ENCODE measurements around the gene HOXA1. TPM values are rescaled to one million over a fixed set of nuclear protein-coding genes. Genes with fewer than 3 reads are reported as not detected.

Gene HOXA1
- polyA plus RNA-seq, 2 donors = 1.5 to 2.1 TPM

DNA sequence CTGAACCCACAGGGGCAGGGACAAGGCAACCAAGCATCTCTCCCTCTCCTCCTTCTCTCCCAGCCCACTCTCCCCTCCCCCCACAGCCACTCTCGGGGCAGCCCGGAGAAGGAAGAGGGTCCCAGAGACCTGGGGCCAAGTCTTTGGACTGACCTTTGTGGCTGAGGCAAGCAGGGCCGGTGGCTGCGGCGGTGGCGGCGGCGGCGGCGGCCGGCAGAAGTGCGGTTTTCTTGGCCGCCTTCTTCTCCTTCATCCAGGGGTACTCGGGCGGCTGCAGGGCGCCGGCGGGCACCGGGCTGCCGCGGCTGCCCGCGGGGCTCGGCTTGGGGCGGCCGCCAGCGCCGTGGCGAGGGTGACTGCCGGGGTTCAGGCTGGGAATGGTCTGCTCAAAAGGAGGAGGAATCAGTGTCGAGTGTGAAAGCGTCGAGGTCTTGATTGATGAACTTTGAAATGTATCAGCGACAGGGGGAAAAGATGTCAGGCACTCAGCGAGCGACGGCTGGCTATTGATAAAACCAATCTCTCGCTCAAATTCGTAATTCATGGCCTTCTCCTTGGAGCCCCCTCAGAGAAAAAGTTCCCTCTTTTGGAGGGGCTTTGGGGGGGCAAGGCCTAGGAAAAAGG lies 6.3 kb upstream of the HOXA1 start:
- Histone ChIP-seq H3K9me3 (ENCODE audit: control insufficient read depth in 2 of 2, insufficient read depth in 1 of 2, low read depth in 1 of 2, low read length in 1 of 2) (no peaks in the 10 kb centered on the region), H3K4me1 (ENCODE audit: control insufficient read depth in 2 of 2, insufficient read depth in 2 of 2, low read length in 1 of 2) (peaks cover 0 to 2% of the 10 kb centered on the region in 2 donors), H3K27me3 (ENCODE audit: control insufficient read depth in 1 of 2, insufficient read depth in 2 of 2, low read length in 2 of 2) (no peaks in the 10 kb centered on the region), H3K36me3 (ENCODE audit: control insufficient read depth in 2 of 2, insufficient read depth in 2 of 2, low read length in 1 of 2) (no peaks in the 10 kb centered on the region), H3K4me3 (ENCODE audit: low read depth in 1 of 2, low read length in 2 of 2) (peak overlapping the region; percentile 65 to 75), H3K27ac (ENCODE audit: low read depth in 2 of 2, low read length in 1 of 2) (peak overlapping the region; percentile 93)
- 2 to 4% methylated on average over 34 to 39 of the region's 39 CpGs for WGBS, 2 donors

DNA sequence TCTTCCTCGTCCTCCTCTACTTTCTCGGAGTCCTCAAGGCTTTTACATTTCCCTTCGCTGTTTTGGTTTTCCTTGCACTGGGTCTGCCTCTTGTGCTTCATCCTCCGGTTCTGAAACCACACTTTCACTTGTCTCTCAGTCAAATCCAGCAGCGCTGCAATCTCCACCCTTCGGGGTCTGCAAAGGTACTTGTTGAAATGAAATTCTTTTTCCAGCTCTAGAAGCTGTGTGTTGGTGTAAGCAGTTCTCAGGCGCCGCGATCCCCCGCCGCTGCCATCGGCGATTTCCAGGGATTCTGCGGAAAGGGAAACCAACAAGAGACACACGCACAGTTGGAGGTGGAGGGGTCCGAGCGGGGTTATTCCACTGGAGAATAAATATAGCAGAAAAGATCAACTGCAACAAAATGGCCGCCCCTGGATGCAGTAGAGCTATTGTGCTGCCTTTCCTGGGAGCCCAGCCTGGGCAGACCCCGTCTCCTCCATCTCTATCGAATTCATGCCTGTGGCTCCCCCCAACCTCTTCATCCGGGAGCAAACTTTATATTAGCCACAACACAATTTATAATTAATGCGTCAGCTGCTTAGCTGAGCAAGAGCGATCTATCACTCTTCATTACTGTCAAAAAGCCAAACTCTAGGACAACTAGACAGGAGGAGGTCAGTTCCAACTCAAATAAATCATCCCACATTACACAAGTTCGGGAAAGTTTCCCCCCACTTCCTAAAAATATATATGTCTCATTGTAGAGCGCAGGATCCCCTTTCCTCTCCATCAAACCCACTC lies 5.6 kb upstream of the HOXA1 start:
- Histone ChIP-seq H3K27ac (ENCODE audit: low read depth in 2 of 2, low read length in 1 of 2) (peak overlapping the region; percentile 93), H3K9me3 (ENCODE audit: control insufficient read depth in 2 of 2, insufficient read depth in 1 of 2, low read depth in 1 of 2, low read length in 1 of 2) (no peaks in the 10 kb centered on the region), H3K36me3 (ENCODE audit: control insufficient read depth in 2 of 2, insufficient read depth in 2 of 2, low read length in 1 of 2) (no peaks in the 10 kb centered on the region), H3K4me3 (ENCODE audit: low read depth in 1 of 2, low read length in 2 of 2) (peak overlapping the region; percentile 65 to 75), H3K4me1 (ENCODE audit: control insufficient read depth in 2 of 2, insufficient read depth in 2 of 2, low read length in 1 of 2) (peaks cover 0 to 2% of the 10 kb centered on the region in 2 donors), H3K27me3 (ENCODE audit: control insufficient read depth in 1 of 2, insufficient read depth in 2 of 2, low read length in 2 of 2) (no peaks in the 10 kb centered on the region)
- 19 to 23% methylated on average over 25 of the region's 25 CpGs for WGBS, 2 donors

DNA sequence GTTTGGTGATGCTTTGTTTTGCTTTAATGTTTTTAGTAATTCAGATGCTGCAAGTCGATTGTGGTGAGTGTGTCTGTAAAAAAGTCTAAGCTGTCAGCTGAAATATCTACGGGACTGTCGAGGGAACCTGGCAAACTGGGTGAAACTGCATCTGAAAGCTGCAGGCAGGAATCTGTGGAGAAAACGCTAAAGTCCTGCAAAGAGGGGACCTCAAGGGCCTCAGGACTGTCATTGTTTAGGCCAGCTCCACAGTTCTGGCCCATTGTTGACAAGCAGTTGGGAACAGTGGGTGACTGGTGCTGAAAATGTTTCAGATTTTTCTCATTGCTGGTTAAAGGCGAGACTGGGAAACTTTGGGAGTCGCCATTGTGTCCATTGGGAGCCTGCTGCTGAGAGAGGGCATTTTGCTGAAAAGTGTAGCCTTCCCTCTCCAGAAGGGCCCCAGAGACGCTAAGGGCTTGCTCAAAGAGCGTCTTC lies 4.9 kb upstream of the HOXA1 start:
- WGBS, 2 donors = 25 to 27% methylated on average over 8 of the region's 8 CpGs
- peak overlapping the region; percentile 93 for H3K27ac ChIP-seq (ENCODE audit: low read depth in 2 of 2, low read length in 1 of 2)
- no peaks in the 10 kb centered on the region for H3K36me3 ChIP-seq (ENCODE audit: control insufficient read depth in 2 of 2, insufficient read depth in 2 of 2, low read length in 1 of 2)
- H3K27me3 ChIP-seq (ENCODE audit: control insufficient read depth in 1 of 2, insufficient read depth in 2 of 2, low read length in 2 of 2) = no peaks in the 10 kb centered on the region
- H3K4me1 ChIP-seq (ENCODE audit: control insufficient read depth in 2 of 2, insufficient read depth in 2 of 2, low read length in 1 of 2) = peaks cover 0 to 2% of the 10 kb centered on the region in 2 donors
- H3K4me3 ChIP-seq (ENCODE audit: low read depth in 1 of 2, low read length in 2 of 2) = peak overlapping the region; percentile 65 to 75
- H3K9me3 ChIP-seq (ENCODE audit: control insufficient read depth in 2 of 2, insufficient read depth in 1 of 2, low read depth in 1 of 2, low read length in 1 of 2) = no peaks in the 10 kb centered on the region

DNA sequence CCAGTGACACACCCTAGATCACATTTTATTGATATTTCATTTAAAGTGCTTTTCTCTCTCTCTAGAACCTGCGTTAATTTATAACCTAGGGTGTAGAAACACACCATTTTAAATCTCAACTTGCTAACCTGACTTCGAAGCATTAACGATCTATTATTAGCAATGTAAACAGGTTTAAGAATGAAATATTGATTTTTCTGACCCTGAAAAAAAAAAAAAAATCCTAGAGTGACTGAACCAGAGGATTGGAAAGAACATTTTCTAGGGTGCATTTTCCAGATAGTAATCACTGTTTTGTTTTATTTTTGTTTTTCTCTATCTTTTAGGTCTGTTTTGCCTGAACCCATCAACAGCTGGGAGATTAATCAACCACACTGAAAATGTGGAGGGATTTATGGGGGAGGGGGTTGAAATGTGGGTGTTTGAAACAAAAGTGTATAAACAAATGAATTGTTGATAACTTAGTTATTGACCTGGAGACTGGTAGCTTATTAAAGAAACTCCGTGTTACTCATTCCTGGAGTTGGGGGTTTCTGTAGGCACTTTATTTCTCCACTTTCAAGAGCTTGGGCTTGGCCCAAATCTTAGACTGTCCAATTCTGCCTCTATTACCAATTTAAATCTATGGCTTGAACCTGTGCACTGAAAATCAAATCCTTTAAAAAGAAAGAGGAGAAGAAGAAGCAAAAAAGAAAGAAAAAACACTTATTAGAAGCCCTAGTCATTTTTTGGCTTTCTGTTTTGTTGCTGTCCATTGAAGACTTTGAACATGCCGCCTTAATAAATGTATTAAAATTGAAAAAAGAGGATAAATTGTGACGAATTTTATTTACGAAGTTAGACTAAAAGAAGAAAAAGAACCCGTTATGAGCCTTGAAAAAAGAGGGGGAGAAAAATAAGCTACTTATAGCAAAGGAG lies 3.9 kb upstream of the HOXA1 start:
- Histone ChIP-seq H3K4me3 (ENCODE audit: low read depth in 1 of 2, low read length in 2 of 2) (peak overlapping the region in 1 of 2 donors; percentile 91), H3K27ac (ENCODE audit: low read depth in 2 of 2, low read length in 1 of 2) (peak overlapping the region; percentile 95 to 97), H3K4me1 (ENCODE audit: control insufficient read depth in 2 of 2, insufficient read depth in 2 of 2, low read length in 1 of 2) (peaks cover 4 to 5% of the 10 kb centered on the region in 2 donors), H3K9me3 (ENCODE audit: control insufficient read depth in 2 of 2, insufficient read depth in 1 of 2, low read depth in 1 of 2, low read length in 1 of 2) (no peaks in the 10 kb centered on the region), H3K36me3 (ENCODE audit: control insufficient read depth in 2 of 2, insufficient read depth in 2 of 2, low read length in 1 of 2) (no peaks in the 10 kb centered on the region), H3K27me3 (ENCODE audit: control insufficient read depth in 1 of 2, insufficient read depth in 2 of 2, low read length in 2 of 2) (no peaks in the 10 kb centered on the region)
- WGBS, 2 donors = 40 to 45% methylated on average over 8 of the region's 8 CpGs

DNA sequence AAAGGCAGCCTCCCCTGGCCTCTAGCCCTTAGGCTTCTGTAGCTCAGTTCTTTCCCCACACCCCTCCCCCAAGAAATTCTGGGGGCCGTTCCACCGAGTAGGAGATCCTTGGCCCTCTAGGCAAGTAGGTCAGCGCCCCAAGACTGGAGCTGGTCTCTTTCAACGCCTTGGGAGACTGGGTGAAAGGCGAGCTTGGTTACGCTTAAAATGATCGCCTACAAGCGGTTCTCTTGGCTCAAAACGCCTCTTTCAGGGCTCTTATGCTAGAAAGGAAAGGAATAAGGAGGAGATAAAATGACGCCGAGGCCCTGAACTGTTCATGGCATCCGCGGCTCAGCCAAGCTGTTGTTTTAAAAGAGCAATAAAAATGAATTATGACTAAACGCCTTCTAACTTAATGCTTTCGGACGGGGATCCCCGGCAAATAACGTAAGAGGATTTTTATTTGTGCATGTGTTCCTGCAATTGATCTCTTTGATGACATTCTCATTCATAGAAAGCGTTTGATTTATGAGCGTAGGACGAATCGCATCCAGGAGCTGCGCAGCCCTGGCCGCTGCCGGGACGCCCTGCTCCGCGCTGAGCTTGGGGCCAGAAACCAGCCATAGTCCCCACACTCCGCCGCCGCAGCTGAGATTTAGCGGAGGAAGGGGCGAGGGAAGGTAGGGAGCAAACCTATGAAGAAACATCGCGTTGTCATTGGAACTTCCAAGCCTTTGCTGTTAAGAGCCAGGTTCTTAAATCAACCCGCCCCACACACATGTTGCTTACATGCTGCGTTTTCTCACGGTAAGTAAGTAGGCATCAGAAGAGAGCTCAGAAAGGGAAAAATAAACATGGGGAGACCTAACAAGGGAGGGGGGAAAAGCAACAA lies 3.0 kb upstream of the HOXA1 start:
- WGBS, 2 donors = 12 to 18% methylated on average over 38 of the region's 38 CpGs
- H3K4me1 ChIP-seq (ENCODE audit: control insufficient read depth in 2 of 2, insufficient read depth in 2 of 2, low read length in 1 of 2) = peaks cover 4 to 5% of the 10 kb centered on the region in 2 donors
- H3K36me3 ChIP-seq (ENCODE audit: control insufficient read depth in 2 of 2, insufficient read depth in 2 of 2, low read length in 1 of 2) = no peaks in the 10 kb centered on the region
- H3K27me3 ChIP-seq (ENCODE audit: control insufficient read depth in 1 of 2, insufficient read depth in 2 of 2, low read length in 2 of 2) = no peaks in the 10 kb centered on the region
- peak overlapping the region; percentile 95 to 97 for H3K27ac ChIP-seq (ENCODE audit: low read depth in 2 of 2, low read length in 1 of 2)
- H3K9me3 ChIP-seq (ENCODE audit: control insufficient read depth in 2 of 2, insufficient read depth in 1 of 2, low read depth in 1 of 2, low read length in 1 of 2) = no peaks in the 10 kb centered on the region
- peak overlapping the region; percentile 59 to 91 for H3K4me3 ChIP-seq (ENCODE audit: low read depth in 1 of 2, low read length in 2 of 2)

DNA sequence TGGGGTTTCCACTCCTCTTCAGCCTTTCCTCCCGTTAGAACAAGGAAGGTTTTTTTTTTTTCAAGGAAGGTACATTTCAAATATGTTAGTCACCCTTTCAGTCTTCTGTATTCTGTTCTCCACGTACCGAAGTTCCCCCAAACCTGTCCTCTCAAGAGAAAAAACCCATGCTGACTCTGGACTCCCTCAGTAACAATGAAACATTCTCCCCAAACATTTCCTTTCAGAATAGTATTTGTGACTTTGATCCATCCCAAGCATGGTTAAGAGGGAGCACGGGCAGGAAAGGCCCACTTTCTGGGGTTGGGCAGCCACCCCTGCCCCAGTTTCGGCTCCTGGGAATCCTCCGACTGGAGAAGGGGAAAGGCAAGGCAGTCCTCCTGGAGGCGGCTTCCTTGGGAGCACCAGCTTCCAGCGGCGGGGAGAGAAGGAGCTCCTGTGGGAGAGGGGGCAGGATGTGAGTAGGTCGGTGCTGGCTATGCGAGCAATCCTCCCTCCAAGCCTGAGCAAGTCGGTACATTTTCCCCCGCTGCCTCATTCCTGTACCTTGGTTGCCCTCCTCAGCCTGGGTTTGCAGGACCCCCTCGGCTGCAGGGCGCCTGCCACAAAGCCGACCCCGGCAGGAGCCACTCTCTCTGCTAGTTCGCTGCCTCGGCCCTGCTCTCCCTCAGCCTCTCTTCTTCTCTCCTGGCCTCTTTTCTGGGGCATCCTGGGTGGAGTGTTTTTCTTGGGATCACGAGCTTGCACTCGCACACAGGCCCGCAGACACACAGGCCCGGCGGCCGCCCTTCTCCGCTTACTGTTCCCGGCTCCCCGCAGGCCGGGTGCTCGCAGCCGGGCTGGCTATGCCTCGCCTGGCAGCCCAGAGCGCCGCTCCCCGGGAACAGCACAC lies 2.1 kb upstream of the HOXA1 start:
- Histone ChIP-seq H3K4me3 (ENCODE audit: low read depth in 1 of 2, low read length in 2 of 2) (peak overlapping the region; percentile 59 to 91), H3K27me3 (ENCODE audit: control insufficient read depth in 1 of 2, insufficient read depth in 2 of 2, low read length in 2 of 2) (no peaks in the 10 kb centered on the region), H3K9me3 (ENCODE audit: control insufficient read depth in 2 of 2, insufficient read depth in 1 of 2, low read depth in 1 of 2, low read length in 1 of 2) (no peaks in the 10 kb centered on the region), H3K27ac (ENCODE audit: low read depth in 2 of 2, low read length in 1 of 2) (peak overlapping the region; percentile 95 to 97), H3K36me3 (ENCODE audit: control insufficient read depth in 2 of 2, insufficient read depth in 2 of 2, low read length in 1 of 2) (no peaks in the 10 kb centered on the region), H3K4me1 (ENCODE audit: control insufficient read depth in 2 of 2, insufficient read depth in 2 of 2, low read length in 1 of 2) (peaks cover 4 to 5% of the 10 kb centered on the region in 2 donors)
- 13 to 17% methylated on average over 30 to 35 of the region's 35 CpGs for WGBS, 2 donors

DNA sequence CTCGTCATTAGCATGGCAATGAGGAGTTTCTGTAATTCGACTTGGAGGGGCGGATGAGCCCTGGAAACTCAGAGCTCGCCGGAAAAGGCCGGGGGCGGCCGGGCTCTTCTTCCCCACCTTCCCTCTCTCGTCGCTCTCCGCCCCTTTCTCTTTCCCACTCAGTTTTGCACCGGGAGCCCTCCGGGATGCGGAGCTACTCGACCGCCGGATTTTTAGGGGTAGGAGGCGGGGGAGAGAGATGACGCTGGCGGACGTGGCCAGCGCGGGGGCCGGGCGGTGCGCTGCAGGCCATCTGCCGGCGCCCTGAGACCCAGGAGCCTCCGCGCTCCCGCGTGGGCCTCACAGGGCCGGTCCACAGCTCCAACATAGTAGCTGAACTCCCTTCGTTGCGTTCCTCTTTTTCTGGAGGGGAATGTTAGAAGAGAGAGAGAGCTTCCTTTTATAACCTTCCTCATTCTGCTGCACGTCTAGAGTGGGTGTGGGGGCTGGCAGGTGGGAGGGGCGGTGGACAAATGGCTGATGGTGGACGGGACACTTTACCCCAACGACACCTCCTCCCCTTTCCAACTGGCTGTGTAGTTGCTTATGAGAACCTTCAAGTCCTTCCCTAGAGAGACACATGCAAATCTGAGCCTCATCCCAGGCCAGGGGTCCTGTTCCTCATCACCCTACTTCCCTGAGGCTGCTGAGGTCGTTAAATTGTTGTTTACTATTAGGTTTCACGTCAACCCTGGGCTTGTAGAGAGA lies 1.1 kb upstream of the HOXA1 start:
- H3K9me3 ChIP-seq (ENCODE audit: control insufficient read depth in 2 of 2, insufficient read depth in 1 of 2, low read depth in 1 of 2, low read length in 1 of 2) = no peaks in the 10 kb centered on the region
- H3K4me1 ChIP-seq (ENCODE audit: control insufficient read depth in 2 of 2, insufficient read depth in 2 of 2, low read length in 1 of 2) = peaks cover 4 to 5% of the 10 kb centered on the region in 2 donors
- WGBS, 2 donors = 0 to 1% methylated on average over 35 to 41 of the region's 41 CpGs
- H3K27me3 ChIP-seq (ENCODE audit: control insufficient read depth in 1 of 2, insufficient read depth in 2 of 2, low read length in 2 of 2) = no peaks in the 10 kb centered on the region
- H3K36me3 ChIP-seq (ENCODE audit: control insufficient read depth in 2 of 2, insufficient read depth in 2 of 2, low read length in 1 of 2) = no peaks in the 10 kb centered on the region
- H3K27ac ChIP-seq (ENCODE audit: low read depth in 2 of 2, low read length in 1 of 2) = peak overlapping the region; percentile 95 to 97
- H3K4me3 ChIP-seq (ENCODE audit: low read depth in 1 of 2, low read length in 2 of 2) = peak overlapping the region; percentile 89 to 91

All from esophagus (tissue), 2 donors.